SK-N-MC (cell line): Measurements from ENCODE around the gene PIH1D1.

Experiments used
- EZH2 ChIP-seq: fragments of 200-600 bp; sonication (generic); IDR thresholded peaks from one replicate; pipeline ENCODE4 v1.6.1; 2017; ENCODE audit warnings: antibody characterized with exemption
- FOXP2 ChIP-seq: optimal IDR thresholded peaks from 2 replicates; pipeline ENCODE3; 2011; ENCODE audit warnings: mild to moderate bottlenecking, moderate library complexity; ENCODE audit not compliant: insufficient read depth; ENCODE audit errors: extremely low read length, control extremely low read depth
- POLR2AphosphoS5 ChIP-seq: IDR thresholded peaks from 2 replicates; pipeline ENCODE4 v1.6.1; 2012; ENCODE audit warnings: mild to moderate bottlenecking, low read depth, low read length, borderline replicate concordance

DNA sequence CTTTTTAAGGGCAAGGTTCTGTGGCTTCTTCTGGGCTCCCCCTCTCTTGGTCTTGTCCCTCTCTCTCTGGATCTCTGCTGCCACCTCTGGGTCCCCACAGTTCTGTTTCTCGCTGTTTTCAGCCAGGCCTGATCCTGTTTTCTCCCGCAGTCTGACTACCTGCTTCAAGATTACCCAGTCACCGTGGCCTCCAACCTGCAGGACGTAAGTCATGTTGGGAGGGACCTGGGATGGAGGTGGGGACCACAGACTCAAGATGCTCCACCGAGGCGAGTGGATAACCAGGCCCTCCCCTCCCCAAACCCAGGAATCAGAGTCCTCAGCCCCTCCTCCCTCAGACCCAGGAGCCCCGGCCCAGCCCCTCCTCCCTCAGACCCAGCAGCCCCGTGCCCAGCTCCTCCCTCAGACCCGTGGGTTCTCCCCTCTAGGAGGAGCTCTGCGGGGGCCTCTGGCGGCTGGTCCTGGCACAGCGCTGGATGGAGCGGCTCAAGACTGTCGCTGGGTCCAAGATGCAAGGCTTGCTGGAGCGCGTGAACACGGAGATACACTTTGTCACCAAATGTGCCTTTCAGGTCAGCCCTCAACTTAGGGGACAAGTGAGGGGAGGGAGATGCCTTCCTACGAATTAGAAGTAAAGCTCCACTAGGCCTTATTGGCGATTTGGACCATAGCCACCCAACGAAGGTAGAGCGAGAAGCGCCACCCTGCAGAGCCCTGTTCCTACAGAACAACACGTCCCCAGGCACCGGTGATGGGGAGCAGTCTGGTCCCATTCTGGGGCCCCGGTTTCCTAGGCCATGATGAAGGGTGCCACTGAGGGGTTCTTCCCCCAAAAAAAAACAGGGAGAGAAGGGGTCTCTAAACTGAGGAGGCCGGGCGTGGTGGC lies 24.6 kb upstream of the PIH1D1 start:
- TF ChIP-seq EZH2, result no peak
- no peak for TF ChIP-seq POLR2AphosphoS5
- no peak for TF ChIP-seq FOXP2
